NCI-H2196 treated with DMSO at 0.1 percent for 48 hours (cell line): ENCODE data around the gene MICAL3.

Source experiments
- DNase-seq: peaks from one replicate; lab custom pipeline; 2025; ENCODE audit not compliant: unreplicated experiment; lab: John Stamatoyannopoulos, UW

The MICAL3 gene

GRCh38 chr22:17823964-17824363 lies 200.4 kb downstream of the MICAL3 start:
- no peak for DNase-seq

- no peak for DNase-seq
These were observed 201.1 kb downstream of the MICAL3 start for GRCh38 chr22:17823226-17823625.

- DNase-seq, result no peak
These were observed 202.3 kb downstream of the MICAL3 start for GRCh38 chr22:17822087-17822486.

- no peak for DNase-seq
These were observed 203.4 kb downstream of the MICAL3 start for GRCh38 chr22:17820879-17821439.

- no peak for DNase-seq
These were observed 205.7 kb downstream of the MICAL3 start for GRCh38 chr22:17818649-17819048.

GRCh38 chr22:17818180-17818579 lies 206.2 kb downstream of the MICAL3 start:
- DNase-seq, result no peak

- no peak for DNase-seq
These were observed 206.8 kb downstream of the MICAL3 start for GRCh38 chr22:17817511-17818065.

GRCh38 chr22:17817079-17817478 lies 207.3 kb downstream of the MICAL3 start:
- no peak for DNase-seq

GRCh38 chr22:17816649-17817048 lies 207.7 kb downstream of the MICAL3 start:
- no peak for DNase-seq

- DNase-seq, result no peak
These were observed 208.6 kb downstream of the MICAL3 start for GRCh38 chr22:17815703-17816254.

- no peak for DNase-seq
These were observed 209.5 kb downstream of the MICAL3 start for GRCh38 chr22:17814830-17815229.

GRCh38 chr22:17814084-17814483 lies 210.3 kb downstream of the MICAL3 start:
- no peak for DNase-seq

- DNase-seq, result no peak
These were observed 213.2 kb downstream of the MICAL3 start for GRCh38 chr22:17811119-17811518.

- no peak for DNase-seq
These were observed 213.7 kb downstream of the MICAL3 start for GRCh38 chr22:17810570-17811116.

- no peak for DNase-seq
These were observed 215.5 kb downstream of the MICAL3 start for GRCh38 chr22:17808693-17809403.

- no peak for DNase-seq
These were observed 216.6 kb downstream of the MICAL3 start for GRCh38 chr22:17807578-17808410.

GRCh38 chr22:17807086-17807485 lies 217.3 kb downstream of the MICAL3 start:
- no peak for DNase-seq

GRCh38 chr22:17806437-17806836 lies 217.9 kb downstream of the MICAL3 start:
- no peak for DNase-seq

- no peak for DNase-seq
These were observed 219.9 kb downstream of the MICAL3 start for GRCh38 chr22:17804331-17805080.

GRCh38 chr22:17803609-17804270 lies 220.6 kb downstream of the MICAL3 start:
- DNase-seq, result no peak
